ENCODE measurements around the gene FNDC1.

DNA sequence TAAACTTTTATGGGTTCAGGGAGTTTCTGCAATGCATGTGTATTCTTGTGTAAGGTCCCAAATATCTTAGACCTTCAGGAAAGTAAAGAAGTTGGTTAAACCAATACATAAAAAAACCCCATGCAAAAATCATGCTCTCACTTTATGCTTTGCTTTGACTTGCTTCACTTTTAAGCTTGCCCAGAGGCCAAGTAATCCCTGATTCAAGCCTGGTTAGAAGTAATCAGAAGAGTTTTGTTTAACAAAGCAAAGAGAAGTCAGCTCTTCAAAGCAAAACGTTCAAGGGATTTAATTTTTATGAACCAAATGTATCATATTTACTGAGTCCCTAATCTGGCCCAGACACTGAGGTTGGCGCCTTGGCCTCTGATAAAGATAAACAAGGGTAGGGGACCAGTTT lies 26.7 kb upstream of the FNDC1 start:
- TF ChIP-seq, protein P1, sequence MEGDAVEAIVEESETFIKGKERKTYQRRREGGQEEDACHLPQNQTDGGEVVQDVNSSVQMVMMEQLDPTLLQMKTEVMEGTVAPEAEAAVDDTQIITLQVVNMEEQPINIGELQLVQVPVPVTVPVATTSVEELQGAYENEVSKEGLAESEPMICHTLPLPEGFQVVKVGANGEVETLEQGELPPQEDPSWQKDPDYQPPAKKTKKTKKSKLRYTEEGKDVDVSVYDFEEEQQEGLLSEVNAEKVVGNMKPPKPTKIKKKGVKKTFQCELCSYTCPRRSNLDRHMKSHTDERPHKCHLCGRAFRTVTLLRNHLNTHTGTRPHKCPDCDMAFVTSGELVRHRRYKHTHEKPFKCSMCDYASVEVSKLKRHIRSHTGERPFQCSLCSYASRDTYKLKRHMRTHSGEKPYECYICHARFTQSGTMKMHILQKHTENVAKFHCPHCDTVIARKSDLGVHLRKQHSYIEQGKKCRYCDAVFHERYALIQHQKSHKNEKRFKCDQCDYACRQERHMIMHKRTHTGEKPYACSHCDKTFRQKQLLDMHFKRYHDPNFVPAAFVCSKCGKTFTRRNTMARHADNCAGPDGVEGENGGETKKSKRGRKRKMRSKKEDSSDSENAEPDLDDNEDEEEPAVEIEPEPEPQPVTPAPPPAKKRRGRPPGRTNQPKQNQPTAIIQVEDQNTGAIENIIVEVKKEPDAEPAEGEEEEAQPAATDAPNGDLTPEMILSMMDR (IDR thresholded peaks at IDR 0.05): no peak
- TF ChIP-seq ZFX (IDR thresholded peaks at IDR 0.05; ENCODE audit: borderline replicate concordance): no peak
